HepG2 (cell line): Measurements from ENCODE around the gene MYADML2. TPM values are rescaled to one million over a fixed set of nuclear protein-coding genes. Genes with fewer than 3 reads are reported as not detected.

Source experiments
- ARNT ChIP-seq: fragments of 450-650 bp; IDR thresholded peaks from 2 replicates; pipeline ENCODE4 v1.6.1; 2017
- CCDC6 ChIP-seq: sonication (generic); formaldehyde crosslinking; IDR thresholded peaks from 2 replicates; pipeline ENCODE4 v1.8.1; 2022; ENCODE audit warnings: mild to moderate bottlenecking, missing genetic modification reagents, moderate library complexity
- ERF ChIP-seq: IDR thresholded peaks from 2 replicates; pipeline ENCODE4 v1.6.1; 2018; ENCODE audit warnings: missing biosample characterization, missing genetic modification reagents
- KLF11 ChIP-seq: IDR thresholded peaks from 2 replicates; pipeline ENCODE4 v1.6.1; 2016; ENCODE audit warnings: missing compliant biosample characterization
- KLF15 ChIP-seq: sonication (generic); formaldehyde crosslinking; IDR thresholded peaks from 2 replicates; pipeline ENCODE4 v1.8.1; 2023; ENCODE audit warnings: borderline replicate concordance, mild to moderate bottlenecking, inconsistent platforms, missing genetic modification reagents, mixed read lengths
- KLF9 ChIP-seq: IDR thresholded peaks from 2 replicates; pipeline ENCODE4 v1.6.1; 2016; ENCODE audit warnings: low read depth
- NCOA1 ChIP-seq: sonication (generic); formaldehyde crosslinking; IDR thresholded peaks from 2 replicates; pipeline ENCODE4 v1.9.0; 2021; ENCODE audit warnings: missing genetic modification reagents
- NCOR1 ChIP-seq: fragments of 200-600 bp; sonication (generic); IDR thresholded peaks from 2 replicates; pipeline ENCODE4 v1.7.0; 2017; ENCODE audit warnings: antibody characterized with exemption, low read length, borderline replicate concordance
- PAWR ChIP-seq: sonication (generic); formaldehyde crosslinking; IDR thresholded peaks from 2 replicates; pipeline ENCODE4 v1.4.0; 2020; ENCODE audit warnings: missing genetic modification reagents, mild to moderate bottlenecking, borderline replicate concordance
- RARG ChIP-seq: sonication (generic); formaldehyde crosslinking; IDR thresholded peaks from 2 replicates; pipeline ENCODE4 v1.4.0; 2020; ENCODE audit warnings: low read depth, mild to moderate bottlenecking, missing genetic modification reagents
- SOX5 ChIP-seq: IDR thresholded peaks from 2 replicates; pipeline ENCODE4 v1.6.1; 2016; ENCODE audit warnings: borderline replicate concordance
- SSRP1 ChIP-seq: IDR thresholded peaks from 2 replicates; pipeline ENCODE4 v1.6.1; 2016; ENCODE audit warnings: control low read depth
- ZNF160 ChIP-seq: sonication (generic); formaldehyde crosslinking; IDR thresholded peaks from 2 replicates; pipeline ENCODE4 v1.8.0; 2022; ENCODE audit warnings: mild to moderate bottlenecking, inconsistent platforms, missing genetic modification reagents
- ZSCAN25 ChIP-seq: sonication (generic); formaldehyde crosslinking; IDR thresholded peaks from 2 replicates; pipeline ENCODE4 v1.8.0; 2022; ENCODE audit warnings: mild to moderate bottlenecking, missing genetic modification reagents
- polyA plus RNA-seq, 8 experiments: library from polyadenylated mRNA; depleted of rRNA in 3 of 8; stranded (reverse) in 7 of 8; unstranded in 1 of 8; fragments of >200 nt; fragmentation: Illumina TruSeq in 4 of 8; extraction: Trizol in 4 of 8; gene quantifications; 2 replicates each; pipeline versions ENCODE4 v1.2.1 to v1.2.3, GENCODE V29; 2011 to 2016; ENCODE audit warnings: low read depth in 4 of 8, missing spikeins in 1 of 8, mixed read lengths in 1 of 8; ENCODE audit not compliant: insufficient read depth in 1 of 8
- total RNA-seq, 5 experiments: library from RNA; depleted of rRNA; stranded (reverse); fragments of >200 nt; fragmentation: Illumina TruSeq; extraction: Trizol; gene quantifications; 2 replicates each; pipeline ENCODE4 v1.2.3, GENCODE V29; 2016; ENCODE audit warnings: low read depth in 1 of 5
- TF ChIP-seq, protein P1 (sequence below): sonication (generic); formaldehyde crosslinking; IDR thresholded peaks from 2 replicates; pipeline ENCODE4 v1.9.0; 2022; ENCODE audit warnings: low read depth, missing genetic modification reagents
- TF ChIP-seq, protein P2 (sequence below): sonication (generic); formaldehyde crosslinking; IDR thresholded peaks from 2 replicates; pipeline ENCODE4 v1.8.1; 2023; ENCODE audit warnings: mild to moderate bottlenecking, missing genetic modification reagents
- TF ChIP-seq, protein P3 (sequence below): sonication (generic); formaldehyde crosslinking; IDR thresholded peaks from 2 replicates; pipeline ENCODE4 v1.4.0; 2020; ENCODE audit warnings: missing genetic modification reagents
- TF ChIP-seq, protein P4 (sequence below): sonication (generic); formaldehyde crosslinking; IDR thresholded peaks from 2 replicates; pipeline ENCODE4 v1.5.1; 2020; ENCODE audit warnings: missing genetic modification reagents, mild to moderate bottlenecking, borderline replicate concordance
- TF ChIP-seq, protein P5 (sequence below), 2 experiments: sonication (generic) in 1 of 2; formaldehyde crosslinking in 1 of 2; IDR thresholded peaks; 2 replicates each; pipeline versions ENCODE4 v1.4.0 to v1.6.1; 2018 to 2020; ENCODE audit warnings: missing genetic modification reagents in 2 of 2, borderline replicate concordance in 1 of 2, low read depth in 1 of 2, mild to moderate bottlenecking in 1 of 2, missing biosample characterization in 1 of 2
- TF ChIP-seq, protein P6 (sequence below): sonication (generic); formaldehyde crosslinking; IDR thresholded peaks from 2 replicates; pipeline ENCODE4 v1.4.0; 2020; ENCODE audit warnings: missing genetic modification reagents

MYADML2 gene
- total and polyA plus RNA-seq, 2 of the 13 experiments (the other 11 are each of a cell fraction or from before 2014, with no cell fraction given) = not detected

DNA sequence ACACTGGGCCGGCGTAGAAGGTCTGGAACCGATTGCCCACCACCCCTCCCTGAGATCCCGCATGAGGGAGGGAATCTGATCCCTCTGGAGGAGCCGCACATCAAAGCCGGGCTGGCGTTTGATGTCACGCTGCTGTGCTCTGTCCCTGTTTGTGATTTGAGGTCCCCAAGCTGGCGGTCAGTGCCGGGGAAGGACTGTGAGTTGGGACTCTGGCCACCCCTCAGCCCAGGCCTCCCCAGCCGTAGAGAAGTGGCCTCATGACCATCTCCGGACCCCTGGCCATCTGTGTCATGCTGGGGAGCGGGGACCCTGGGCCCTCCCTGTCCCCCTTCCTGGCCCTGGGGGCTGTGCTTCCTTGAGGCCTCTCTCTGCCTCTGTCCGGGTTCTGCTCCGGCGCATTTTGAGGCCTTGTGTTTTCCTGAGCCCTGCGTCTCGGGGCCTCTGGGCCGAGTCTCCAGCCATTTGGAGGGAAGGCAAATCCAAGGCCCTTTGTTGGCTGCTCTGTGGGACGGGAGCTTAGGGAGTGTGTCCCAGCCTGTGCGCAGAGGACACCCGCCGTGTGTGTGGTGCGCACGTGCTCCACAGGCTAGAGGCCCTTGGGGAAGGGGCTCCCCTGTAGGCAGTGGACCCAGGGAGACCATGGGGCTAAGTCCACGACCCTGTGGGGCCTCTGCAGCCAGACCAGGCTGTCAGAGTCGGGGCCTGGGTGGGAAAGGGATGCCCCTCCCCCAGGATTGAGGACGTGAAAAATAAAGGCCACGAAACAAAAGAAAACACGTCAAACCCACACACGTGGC is 45.5 kb upstream of the MYADML2 start (continued):
- TF ChIP-seq, protein P1, sequence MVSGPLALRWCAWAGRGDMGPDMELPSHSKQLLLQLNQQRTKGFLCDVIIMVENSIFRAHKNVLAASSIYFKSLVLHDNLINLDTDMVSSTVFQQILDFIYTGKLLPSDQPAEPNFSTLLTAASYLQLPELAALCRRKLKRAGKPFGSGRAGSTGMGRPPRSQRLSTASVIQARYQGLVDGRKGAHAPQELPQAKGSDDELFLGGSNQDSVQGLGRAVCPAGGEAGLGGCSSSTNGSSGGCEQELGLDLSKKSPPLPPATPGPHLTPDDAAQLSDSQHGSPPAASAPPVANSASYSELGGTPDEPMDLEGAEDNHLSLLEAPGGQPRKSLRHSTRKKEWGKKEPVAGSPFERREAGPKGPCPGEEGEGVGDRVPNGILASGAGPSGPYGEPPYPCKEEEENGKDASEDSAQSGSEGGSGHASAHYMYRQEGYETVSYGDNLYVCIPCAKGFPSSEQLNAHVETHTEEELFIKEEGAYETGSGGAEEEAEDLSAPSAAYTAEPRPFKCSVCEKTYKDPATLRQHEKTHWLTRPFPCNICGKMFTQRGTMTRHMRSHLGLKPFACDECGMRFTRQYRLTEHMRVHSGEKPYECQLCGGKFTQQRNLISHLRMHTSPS (CRISPR knock-in tag) = peak; percentile 74
- peak; percentile 91 for TF ChIP-seq SOX5
- TF ChIP-seq, protein P2, sequence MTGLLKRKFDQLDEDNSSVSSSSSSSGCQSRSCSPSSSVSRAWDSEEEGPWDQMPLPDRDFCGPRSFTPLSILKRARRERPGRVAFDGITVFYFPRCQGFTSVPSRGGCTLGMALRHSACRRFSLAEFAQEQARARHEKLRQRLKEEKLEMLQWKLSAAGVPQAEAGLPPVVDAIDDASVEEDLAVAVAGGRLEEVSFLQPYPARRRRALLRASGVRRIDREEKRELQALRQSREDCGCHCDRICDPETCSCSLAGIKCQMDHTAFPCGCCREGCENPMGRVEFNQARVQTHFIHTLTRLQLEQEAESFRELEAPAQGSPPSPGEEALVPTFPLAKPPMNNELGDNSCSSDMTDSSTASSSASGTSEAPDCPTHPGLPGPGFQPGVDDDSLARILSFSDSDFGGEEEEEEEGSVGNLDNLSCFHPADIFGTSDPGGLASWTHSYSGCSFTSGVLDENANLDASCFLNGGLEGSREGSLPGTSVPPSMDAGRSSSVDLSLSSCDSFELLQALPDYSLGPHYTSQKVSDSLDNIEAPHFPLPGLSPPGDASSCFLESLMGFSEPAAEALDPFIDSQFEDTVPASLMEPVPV = peak; percentile 92; the same call in 1 of the 2 replicates
- TF ChIP-seq, protein P3, sequence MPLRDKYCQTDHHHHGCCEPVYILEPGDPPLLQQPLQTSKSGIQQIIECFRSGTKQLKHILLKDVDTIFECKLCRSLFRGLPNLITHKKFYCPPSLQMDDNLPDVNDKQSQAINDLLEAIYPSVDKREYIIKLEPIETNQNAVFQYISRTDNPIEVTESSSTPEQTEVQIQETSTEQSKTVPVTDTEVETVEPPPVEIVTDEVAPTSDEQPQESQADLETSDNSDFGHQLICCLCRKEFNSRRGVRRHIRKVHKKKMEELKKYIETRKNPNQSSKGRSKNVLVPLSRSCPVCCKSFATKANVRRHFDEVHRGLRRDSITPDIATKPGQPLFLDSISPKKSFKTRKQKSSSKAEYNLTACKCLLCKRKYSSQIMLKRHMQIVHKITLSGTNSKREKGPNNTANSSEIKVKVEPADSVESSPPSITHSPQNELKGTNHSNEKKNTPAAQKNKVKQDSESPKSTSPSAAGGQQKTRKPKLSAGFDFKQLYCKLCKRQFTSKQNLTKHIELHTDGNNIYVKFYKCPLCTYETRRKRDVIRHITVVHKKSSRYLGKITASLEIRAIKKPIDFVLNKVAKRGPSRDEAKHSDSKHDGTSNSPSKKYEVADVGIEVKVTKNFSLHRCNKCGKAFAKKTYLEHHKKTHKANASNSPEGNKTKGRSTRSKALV = peak; percentile 87
- peak; percentile 82; the same call in 1 of the 2 replicates for TF ChIP-seq KLF15 (CRISPR knock-in tag)
- TF ChIP-seq PAWR (CRISPR knock-in tag) = no peak; the same call in 1 of the 2 replicates
- TF ChIP-seq SSRP1 (CRISPR knock-in tag) = peak; percentile 80; the same call in 1 of the 2 replicates
- peak; percentile 94 for TF ChIP-seq ERF (CRISPR knock-in tag)
- TF ChIP-seq, protein P4, sequence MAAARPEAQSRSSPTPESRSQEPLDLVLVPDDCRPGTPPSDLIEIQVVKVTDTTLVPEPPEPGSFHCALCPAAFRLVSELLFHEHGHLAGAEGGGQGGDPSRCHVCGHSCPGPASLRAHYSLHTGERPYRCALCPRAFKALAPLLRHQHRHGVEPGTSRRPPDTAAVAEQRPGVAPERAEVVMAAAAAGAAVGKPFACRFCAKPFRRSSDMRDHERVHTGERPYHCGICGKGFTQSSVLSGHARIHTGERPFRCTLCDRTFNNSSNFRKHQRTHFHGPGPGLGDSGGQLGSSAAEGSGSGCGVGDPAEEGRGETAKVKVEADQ (CRISPR knock-in tag) = peak; percentile 97
- TF ChIP-seq ZNF160 (CRISPR knock-in tag) = peak; percentile 95
- TF ChIP-seq ZSCAN25 (CRISPR knock-in tag) = peak; percentile 94
- no peak for TF ChIP-seq ARNT
- TF ChIP-seq KLF9 (CRISPR knock-in tag) = peak; percentile 67; the same call in 1 of the 2 replicates
- peak; percentile 72 for TF ChIP-seq NCOR1
- TF ChIP-seq KLF11 (CRISPR knock-in tag) = peak; percentile 79; the same call in 1 of the 2 replicates
- peak; percentile 71 for TF ChIP-seq CCDC6 (CRISPR knock-in tag)
- TF ChIP-seq, protein P5, sequence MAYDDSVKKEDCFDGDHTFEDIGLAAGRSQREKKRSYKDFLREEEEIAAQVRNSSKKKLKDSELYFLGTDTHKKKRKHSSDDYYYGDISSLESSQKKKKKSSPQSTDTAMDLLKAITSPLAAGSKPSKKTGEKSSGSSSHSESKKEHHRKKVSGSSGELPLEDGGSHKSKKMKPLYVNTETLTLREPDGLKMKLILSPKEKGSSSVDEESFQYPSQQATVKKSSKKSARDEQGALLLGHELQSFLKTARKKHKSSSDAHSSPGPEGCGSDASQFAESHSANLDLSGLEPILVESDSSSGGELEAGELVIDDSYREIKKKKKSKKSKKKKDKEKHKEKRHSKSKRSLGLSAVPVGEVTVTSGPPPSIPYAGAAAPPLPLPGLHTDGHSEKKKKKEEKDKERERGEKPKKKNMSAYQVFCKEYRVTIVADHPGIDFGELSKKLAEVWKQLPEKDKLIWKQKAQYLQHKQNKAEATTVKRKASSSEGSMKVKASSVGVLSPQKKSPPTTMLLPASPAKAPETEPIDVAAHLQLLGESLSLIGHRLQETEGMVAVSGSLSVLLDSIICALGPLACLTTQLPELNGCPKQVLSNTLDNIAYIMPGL (CRISPR knock-in tag; IDR thresholded peaks at IDR 0.05; ENCODE audit: borderline replicate concordance in 1 of 2, low read depth in 1 of 2) = peak; percentile 72 to 81
- TF ChIP-seq, protein P6, sequence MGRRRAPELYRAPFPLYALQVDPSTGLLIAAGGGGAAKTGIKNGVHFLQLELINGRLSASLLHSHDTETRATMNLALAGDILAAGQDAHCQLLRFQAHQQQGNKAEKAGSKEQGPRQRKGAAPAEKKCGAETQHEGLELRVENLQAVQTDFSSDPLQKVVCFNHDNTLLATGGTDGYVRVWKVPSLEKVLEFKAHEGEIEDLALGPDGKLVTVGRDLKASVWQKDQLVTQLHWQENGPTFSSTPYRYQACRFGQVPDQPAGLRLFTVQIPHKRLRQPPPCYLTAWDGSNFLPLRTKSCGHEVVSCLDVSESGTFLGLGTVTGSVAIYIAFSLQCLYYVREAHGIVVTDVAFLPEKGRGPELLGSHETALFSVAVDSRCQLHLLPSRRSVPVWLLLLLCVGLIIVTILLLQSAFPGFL (CRISPR knock-in tag) = peak; percentile 96; the same call in 1 of the 2 replicates
- no peak; the same call in 1 of the 2 replicates for TF ChIP-seq NCOA1 (CRISPR knock-in tag)
- no peak for TF ChIP-seq RARG (CRISPR knock-in tag)
